Activated effector memory CD4-positive, alpha-beta T cell treated with anti-CD3 and anti-CD28 coated beads, Interleukin-2, amount 50 U/mL, for 16 hours (primary cell): ENCODE data around the gene RANBP1.

ENCODE experiments used
- DNase-seq: peaks from one replicate; pipeline ENCODE4 v3.0.0-alpha.2; 2020

RANBP1 gene

DNA sequence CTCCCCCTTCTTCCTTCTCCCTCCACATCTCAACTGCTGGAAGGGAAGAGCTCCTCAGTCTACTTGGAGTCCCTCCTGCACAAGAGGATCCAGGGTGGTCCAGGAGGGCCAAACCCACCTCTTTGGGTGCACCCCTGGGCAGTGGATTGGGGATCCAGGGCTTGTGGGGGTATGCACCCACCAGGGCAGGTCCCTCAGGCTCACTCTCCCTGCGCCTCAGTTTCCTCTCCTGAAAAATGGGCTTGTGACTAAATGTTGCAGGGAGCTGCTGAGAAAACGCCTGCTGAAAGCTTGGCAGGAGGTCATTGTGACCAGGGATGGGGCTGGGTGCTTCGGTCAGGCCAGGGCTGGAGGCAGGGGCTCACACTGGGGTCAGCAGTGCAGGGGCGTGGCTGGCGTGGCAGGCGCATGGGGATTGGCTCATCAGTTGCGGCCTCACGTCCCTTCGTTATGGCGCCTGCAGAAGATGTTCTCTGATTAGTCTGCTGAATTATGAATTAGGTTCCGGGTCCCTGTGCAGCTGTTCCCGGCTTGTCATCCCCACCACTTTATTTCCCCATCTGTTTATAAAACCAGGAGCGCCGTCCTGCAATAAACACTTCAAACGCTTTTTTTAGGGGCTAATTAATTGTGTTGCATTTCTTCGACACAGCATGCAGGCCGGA is 60.6 kb downstream of the RANBP1 start:
- DNase-seq: no peak
